ENCODE data around the gene SUV39H1.
"Not testable (repeated sequence)": the region's sequence is repeated elsewhere in the genome, so short reads cannot be mapped to it uniquely, and the experiment has no call there.

Gene SUV39H1

GRCh38 chrX:48684134-48684533 lies 12.4 kb upstream of the SUV39H1 start:
- H3K27ac ChIP-seq, result no peak overlapping the region
- DNase-seq (ENCODE audit: low read depth, low spot score), result no peak

- DNase-seq (ENCODE audit: low read depth, low spot score), result no peak
- no peak overlapping the region for H3K27ac ChIP-seq
These were observed 11.1 kb upstream of the SUV39H1 start for GRCh38 chrX:48685416-48685815.

DNA sequence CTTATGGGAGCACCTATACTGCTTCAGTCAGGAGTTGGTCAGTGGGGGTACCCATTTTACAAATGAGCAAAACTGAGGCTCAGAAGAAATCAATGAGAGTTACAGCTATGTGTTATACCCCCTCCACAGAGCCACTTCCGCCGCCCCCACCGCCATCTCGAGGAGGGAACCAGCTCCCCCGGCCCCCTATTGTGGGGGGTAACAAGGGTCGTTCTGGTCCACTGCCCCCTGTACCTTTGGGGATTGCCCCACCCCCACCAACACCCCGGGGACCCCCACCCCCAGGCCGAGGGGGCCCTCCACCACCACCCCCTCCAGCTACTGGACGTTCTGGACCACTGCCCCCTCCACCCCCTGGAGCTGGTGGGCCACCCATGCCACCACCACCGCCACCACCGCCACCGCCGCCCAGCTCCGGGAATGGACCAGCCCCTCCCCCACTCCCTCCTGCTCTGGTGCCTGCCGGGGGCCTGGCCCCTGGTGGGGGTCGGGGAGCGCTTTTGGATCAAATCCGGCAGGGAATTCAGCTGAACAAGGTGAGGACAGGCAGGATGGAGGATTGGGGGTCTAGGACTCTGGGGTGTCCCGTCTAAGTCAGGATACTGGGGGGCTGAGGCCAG lies 7.9 kb upstream of the SUV39H1 start:
- DNase-seq (ENCODE audit: low read depth, low spot score), result no peak

DNA sequence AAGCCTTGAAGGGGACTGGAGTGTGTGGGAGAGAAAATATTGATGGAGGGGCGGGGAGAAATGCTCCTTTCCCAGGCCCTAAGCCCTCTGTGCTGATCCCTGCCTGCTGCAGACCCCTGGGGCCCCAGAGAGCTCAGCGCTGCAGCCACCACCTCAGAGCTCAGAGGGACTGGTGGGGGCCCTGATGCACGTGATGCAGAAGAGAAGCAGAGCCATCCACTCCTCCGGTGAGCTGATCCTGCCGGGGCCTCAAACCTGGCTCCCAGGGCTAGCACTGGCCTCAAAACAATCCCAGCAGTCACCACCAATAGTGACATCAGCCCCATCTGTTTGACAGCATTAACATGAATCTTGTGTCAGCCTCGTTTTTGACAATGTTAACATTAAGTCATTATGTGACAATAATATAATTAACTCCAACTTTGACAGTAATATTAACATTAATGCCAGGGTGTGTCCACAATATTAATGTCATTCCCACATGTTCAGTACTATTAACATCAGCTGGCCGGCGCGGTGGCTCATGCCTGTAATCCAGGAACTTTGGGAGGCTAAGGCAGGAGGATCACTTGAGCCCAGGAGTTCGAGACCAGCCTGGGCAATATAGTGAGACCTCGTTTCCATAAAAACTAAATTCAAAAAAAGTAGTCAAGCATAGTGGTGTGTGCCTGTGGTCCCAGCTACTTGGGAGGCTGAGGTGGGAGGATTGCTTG lies 7.2 kb upstream of the SUV39H1 start:
- no peak for DNase-seq (ENCODE audit: low read depth, low spot score)
- no peak overlapping the region for H3K27ac ChIP-seq

More for the DNA sequence above, 7.9 kb upstream of the SUV39H1 start:
- no peak overlapping the region for H3K27ac ChIP-seq

DNA sequence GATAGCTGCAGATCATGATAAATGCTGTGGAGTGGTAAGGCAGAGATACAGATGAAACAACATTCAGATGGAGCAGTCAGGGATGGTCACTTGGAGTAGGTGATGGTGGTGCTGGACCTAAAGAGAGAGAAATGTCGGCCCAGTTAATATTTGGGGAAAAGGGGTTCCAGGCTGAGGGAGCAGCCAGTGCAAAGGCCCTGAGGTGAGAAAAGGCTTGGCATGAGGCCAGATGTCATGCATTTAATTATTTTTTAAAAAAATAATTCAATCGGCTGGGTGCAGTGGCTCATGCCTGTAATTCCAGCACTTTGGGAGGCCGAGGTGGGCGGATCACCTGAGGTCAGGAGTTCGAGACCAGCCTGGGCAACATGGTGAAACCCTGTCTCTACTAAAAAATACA lies 4.8 kb upstream of the SUV39H1 start:
- not testable (repeated sequence) for H3K27ac ChIP-seq; DNase-seq (ENCODE audit: low read depth, low spot score)

- H3K27ac ChIP-seq, result no peak overlapping the region
- no peak for DNase-seq (ENCODE audit: low read depth, low spot score)
These were observed 1.6 kb upstream of the SUV39H1 start for GRCh38 chrX:48694776-48695533.

DNA sequence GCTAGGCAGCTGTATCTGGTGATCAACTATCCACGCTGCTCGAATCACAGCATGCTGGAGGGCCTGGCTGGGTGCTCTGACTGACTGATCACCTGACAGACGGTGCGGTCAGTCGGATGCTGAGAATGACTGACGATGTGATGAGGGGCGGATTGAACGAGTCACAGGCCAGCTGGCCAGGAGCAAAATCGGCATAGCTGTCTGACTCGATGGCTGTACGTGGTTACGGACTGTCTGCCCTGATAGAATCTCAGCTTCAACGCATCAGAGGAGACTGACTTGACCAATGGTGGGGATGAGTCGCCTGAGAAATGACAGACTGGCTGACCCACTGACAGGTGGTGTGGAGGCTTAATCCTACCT lies 1.0 kb upstream of the SUV39H1 start:
- no peak for DNase-seq (ENCODE audit: low read depth, low spot score)
- no peak overlapping the region for H3K27ac ChIP-seq

- no peak for DNase-seq (ENCODE audit: low read depth, low spot score)
- H3K27ac ChIP-seq, result peak overlapping the region; percentile 33
These were observed 621 bp upstream of the SUV39H1 start for GRCh38 chrX:48695925-48696300.

GRCh38 chrX:48696909-48697727 lies 584 bp downstream of the SUV39H1 start:
- DNase-seq (ENCODE audit: low read depth, low spot score), result no peak
- peak overlapping the region; percentile 33 for H3K27ac ChIP-seq

DNA sequence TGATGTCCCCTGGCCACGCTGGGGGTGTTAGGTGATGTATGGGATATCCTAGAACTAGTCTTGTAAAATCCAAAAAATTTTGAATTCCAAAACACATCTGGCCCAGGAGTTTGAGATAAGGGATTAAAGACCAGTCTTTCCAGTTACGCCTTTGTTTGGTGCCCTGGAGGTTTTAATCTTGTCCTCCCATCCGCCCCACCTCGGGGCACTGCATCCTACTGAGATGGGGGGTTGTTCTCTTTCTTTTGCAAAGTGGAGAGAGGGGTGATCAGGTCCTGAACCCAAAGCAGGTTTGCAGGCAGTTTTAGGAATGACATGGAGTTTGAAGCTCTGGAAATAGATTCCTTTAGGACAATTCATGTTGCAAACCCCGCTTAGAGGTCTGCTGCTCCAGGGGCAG lies 1.8 kb downstream of the SUV39H1 start:
- no peak for DNase-seq (ENCODE audit: low read depth, low spot score)
- H3K27ac ChIP-seq, result no peak overlapping the region

- H3K27ac ChIP-seq, result no peak overlapping the region
- no peak for DNase-seq (ENCODE audit: low read depth, low spot score)
These were observed 3.7 kb downstream of the SUV39H1 start for GRCh38 chrX:48700246-48700645.

GRCh38 chrX:48700951-48701653 lies 4.6 kb downstream of the SUV39H1 start:
- no peak for DNase-seq (ENCODE audit: low read depth, low spot score)
- H3K27ac ChIP-seq, result no peak overlapping the region

DNA sequence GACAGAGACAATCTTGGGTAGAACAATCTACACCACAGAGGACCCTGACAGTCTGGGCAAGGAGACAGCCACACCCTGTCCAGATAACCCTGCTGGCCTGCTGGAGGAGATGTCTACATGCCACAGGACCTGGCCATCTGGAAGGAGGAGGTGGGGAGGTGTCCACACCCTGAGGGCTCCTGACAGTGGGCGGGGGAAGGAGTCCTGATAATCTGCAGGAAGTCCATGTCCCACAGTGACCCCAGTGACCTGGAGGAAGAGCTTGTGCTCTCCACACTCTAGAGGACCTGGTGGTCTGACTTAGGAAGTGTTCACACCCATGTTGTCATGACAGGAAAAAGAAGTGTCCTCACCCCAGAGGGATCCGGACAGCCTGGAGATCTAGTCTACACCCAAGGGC lies 5.5 kb downstream of the SUV39H1 start:
- H3K27ac ChIP-seq, result no peak overlapping the region
- DNase-seq (ENCODE audit: low read depth, low spot score), result no peak

DNA sequence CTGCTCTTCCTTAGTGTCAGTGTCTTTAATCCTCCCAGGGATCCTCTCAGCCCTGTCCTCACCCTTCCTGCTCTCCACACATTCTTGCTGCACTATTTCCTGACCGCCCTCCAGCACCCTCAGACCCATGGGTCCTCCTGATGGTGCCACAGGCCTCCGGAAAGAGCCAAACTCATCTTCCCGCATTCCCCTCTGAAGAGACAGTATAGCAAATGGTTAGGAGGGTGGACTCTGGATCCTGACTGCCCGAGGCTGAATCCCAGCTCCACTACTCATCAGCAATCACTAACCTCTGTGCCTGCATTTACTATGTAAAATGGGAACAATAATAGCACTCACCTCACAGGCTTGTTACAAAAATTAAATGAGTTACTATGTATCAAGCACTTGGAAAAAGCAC lies 6.2 kb downstream of the SUV39H1 start:
- no peak overlapping the region for H3K27ac ChIP-seq
- no peak for DNase-seq (ENCODE audit: low read depth, low spot score)

DNA sequence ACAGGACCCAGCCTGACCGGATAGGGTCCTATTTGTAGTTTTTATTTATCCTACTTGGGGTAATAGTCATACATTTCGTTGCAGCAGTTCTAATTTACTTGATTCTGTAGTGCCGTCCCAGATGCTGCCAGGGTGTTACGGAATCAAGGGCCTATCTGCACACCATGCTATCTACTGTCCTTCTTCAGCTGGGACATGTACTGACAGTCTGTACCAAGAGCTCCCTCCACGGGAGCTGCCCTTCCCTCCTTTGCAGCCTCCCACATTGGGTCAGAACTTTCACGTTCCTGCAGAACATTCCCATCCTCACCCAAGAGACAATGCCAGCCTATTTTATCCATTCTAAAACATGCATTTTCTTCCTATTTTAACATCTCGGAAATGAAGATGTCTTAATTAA lies 6.7 kb downstream of the SUV39H1 start:
- peak overlapping the region; percentile 61 for H3K27ac ChIP-seq
- DNase-seq (ENCODE audit: low read depth, low spot score), result no peak

GRCh38 chrX:48703642-48704481 lies 7.3 kb downstream of the SUV39H1 start:
- peak overlapping the region; percentile 61 for H3K27ac ChIP-seq
- DNase-seq (ENCODE audit: low read depth, low spot score), result peak; percentile 76

DNA sequence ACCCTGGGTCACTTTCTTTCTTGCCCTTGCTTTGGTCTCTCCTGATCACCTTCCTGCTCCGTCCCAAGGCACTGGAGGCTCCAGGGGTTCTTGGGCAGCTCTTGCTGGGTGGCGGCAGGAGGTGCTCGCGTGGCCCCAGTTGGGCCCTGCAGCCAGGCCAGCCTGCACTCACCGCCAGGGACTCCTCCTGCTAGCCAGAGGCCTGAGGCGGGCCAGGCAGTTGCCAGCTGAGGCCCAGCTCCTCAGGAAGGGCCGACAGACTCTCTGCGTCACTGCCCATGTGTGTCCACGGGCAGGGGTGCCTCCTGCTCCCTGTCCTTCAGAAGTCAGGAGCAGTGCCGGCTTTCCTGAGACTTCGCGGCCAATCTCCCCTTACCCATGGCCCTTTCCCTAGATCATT lies 9.3 kb downstream of the SUV39H1 start:
- no peak for DNase-seq (ENCODE audit: low read depth, low spot score)
- no peak overlapping the region for H3K27ac ChIP-seq

DNA sequence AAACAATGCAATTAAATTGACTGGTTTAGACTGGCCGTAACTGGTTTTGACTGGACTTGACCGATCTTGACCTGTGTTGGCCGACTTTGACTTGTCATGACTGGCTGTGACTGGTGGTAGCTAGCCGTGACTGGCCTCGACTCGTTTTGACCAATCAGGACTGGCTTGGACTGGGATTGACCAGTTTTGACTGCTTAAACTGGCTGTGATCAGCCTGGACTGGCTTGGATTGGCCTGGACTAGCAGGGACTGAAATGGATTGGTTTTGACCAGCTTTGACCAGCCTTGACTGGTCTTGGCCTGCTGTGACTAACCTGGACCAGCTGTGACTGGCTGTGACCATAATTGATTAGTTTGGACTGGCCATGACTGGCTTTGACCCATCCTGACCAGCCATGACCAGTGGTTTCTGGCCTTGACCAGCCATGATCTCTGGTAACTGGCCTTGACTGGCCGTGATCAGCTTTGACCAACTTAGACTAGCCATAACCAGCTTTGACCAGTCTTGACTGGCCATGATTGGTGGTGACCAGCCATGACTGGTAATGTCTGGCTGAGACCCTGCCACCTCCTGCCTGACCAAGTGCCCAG lies 13.1 kb downstream of the SUV39H1 start:
- no peak overlapping the region for H3K27ac ChIP-seq
- DNase-seq (ENCODE audit: low read depth, low spot score), result no peak

All from epithelial cell of prostate (primary cell).